OCI-LY1 (cell line): ENCODE data around the gene UBE2Q1.

Source experiments
- CTCF ChIP-seq: fragments of 200-600 bp; sonication (generic), shearing (Covaris generic); IDR thresholded peaks from 2 replicates; pipeline ENCODE4 v1.5.1; 2017; ENCODE audit warnings: mild to moderate bottlenecking, antibody characterized with exemption, low read length, moderate library complexity, mixed read lengths
- EZH2 ChIP-seq: fragments of 200-600 bp; sonication (generic), shearing (Covaris generic); IDR thresholded peaks from 2 replicates; pipeline ENCODE4 v1.8.0; 2017; ENCODE audit warnings: borderline replicate concordance, mixed run types, mild to moderate bottlenecking, antibody characterized with exemption, low read length, moderate library complexity, mixed read lengths

GRCh38 chr1:154519591-154519991, 38.9 kb downstream of the UBE2Q1 start:
- TF ChIP-seq CTCF: no peak
- TF ChIP-seq EZH2: no peak
